Nephron (organoid): ENCODE results near the gene NTRK2.

Experiments
- H3K27ac Mint-ChIP-seq, 3 experiments: 2 replicates each; pipeline ENCODE4 v1.8.0; 2020; ENCODE audit warnings: mixed read lengths in 3 of 3, mild to moderate bottlenecking in 2 of 3, moderate library complexity in 1 of 3
- H3K27me3 Mint-ChIP-seq: 2 replicates; pipeline ENCODE4 v1.8.0; 2021; ENCODE audit warnings: low read depth, mild to moderate bottlenecking, moderate library complexity, mixed read lengths
- H3K36me3 Mint-ChIP-seq: 2 replicates; pipeline ENCODE4 v1.8.0; 2020; ENCODE audit warnings: low read depth, mixed read lengths
- H3K4me1 Mint-ChIP-seq: 2 replicates; pipeline ENCODE4 v1.8.0; 2020; ENCODE audit warnings: mixed read lengths
- H3K4me3 Mint-ChIP-seq, 3 experiments: 2 replicates each; pipeline ENCODE4 v1.8.0; 2020; ENCODE audit warnings: mild to moderate bottlenecking in 3 of 3, mixed read lengths in 3 of 3, moderate library complexity in 2 of 3
- H3K9me3 Mint-ChIP-seq: 2 replicates; pipeline ENCODE4 v1.8.0; 2020; ENCODE audit warnings: mixed read lengths
- TF ChIP-seq, protein P1 (sequence below), 3 experiments: fragments of 200-600 bp; sonication (generic); IDR thresholded peaks; one replicate each; pipeline ENCODE4 v1.5.0; 2021; ENCODE audit warnings: antibody characterized with exemption in 3 of 3; ENCODE audit not compliant: unreplicated experiment in 3 of 3

Gene NTRK2

GRCh38 chr9:84861455-84861854 lies 191.9 kb downstream of the NTRK2 start:
- H3K9me3 Mint-ChIP-seq, result no peaks in the 10 kb centered on the region
- H3K27me3 Mint-ChIP-seq, result peaks cover 4% of the 10 kb centered on the region
- H3K36me3 Mint-ChIP-seq, result no peaks in the 10 kb centered on the region
- TF ChIP-seq, protein P1, sequence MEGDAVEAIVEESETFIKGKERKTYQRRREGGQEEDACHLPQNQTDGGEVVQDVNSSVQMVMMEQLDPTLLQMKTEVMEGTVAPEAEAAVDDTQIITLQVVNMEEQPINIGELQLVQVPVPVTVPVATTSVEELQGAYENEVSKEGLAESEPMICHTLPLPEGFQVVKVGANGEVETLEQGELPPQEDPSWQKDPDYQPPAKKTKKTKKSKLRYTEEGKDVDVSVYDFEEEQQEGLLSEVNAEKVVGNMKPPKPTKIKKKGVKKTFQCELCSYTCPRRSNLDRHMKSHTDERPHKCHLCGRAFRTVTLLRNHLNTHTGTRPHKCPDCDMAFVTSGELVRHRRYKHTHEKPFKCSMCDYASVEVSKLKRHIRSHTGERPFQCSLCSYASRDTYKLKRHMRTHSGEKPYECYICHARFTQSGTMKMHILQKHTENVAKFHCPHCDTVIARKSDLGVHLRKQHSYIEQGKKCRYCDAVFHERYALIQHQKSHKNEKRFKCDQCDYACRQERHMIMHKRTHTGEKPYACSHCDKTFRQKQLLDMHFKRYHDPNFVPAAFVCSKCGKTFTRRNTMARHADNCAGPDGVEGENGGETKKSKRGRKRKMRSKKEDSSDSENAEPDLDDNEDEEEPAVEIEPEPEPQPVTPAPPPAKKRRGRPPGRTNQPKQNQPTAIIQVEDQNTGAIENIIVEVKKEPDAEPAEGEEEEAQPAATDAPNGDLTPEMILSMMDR (IDR thresholded peaks at IDR 0.05; ENCODE audit: unreplicated experiment in 3 of 3), result no peak
- H3K4me3 Mint-ChIP-seq, result no peak overlapping the region
- peak overlapping the region in 2 of 3 experiments; percentile 59 to 71 for H3K27ac Mint-ChIP-seq
- H3K4me1 Mint-ChIP-seq, result peaks cover 80% of the 10 kb centered on the region

- TF ChIP-seq, protein P1 (IDR thresholded peaks at IDR 0.05; ENCODE audit: unreplicated experiment in 3 of 3), result no peak
- Mint-ChIP-seq H3K4me1 (peaks cover 77% of the 10 kb centered on the region), H3K27me3 (peaks cover 4% of the 10 kb centered on the region), H3K9me3 (no peaks in the 10 kb centered on the region), H3K4me3 (no peak overlapping the region), H3K36me3 (no peaks in the 10 kb centered on the region), H3K27ac (peak overlapping the region; percentile 9 to 59 (median 23))
Measured at GRCh38 chr9:84862308-84862707, 192.8 kb downstream of the NTRK2 start.

DNA sequence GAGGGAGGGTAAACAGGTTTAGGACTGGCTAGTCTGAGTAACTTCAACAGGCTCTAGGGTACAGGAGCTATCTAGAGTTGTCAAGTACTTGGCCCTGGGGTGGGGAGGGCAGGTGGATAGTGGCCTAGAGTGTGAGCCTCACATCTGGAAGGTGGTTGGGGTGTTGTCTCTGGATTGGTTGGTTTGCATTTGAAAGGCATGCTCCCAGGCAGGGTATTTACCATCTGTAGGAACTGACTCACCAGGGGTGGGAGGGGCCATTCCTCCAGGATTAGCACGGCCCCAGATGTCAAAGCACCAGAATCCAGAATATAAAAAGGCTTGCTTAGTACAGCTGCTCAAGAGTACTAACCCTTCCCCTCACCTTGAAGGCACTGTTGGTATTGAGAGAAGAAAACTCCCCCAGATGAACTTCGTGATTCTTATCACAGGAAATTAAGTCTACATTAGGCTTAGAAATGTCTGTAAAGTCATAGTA lies 193.3 kb downstream of the NTRK2 start:
- Mint-ChIP-seq H3K27me3 (peaks cover 4% of the 10 kb centered on the region), H3K9me3 (no peaks in the 10 kb centered on the region), H3K4me3 (no peak overlapping the region), H3K27ac (peak overlapping the region; percentile 9 to 59 (median 23)), H3K4me1 (peaks cover 72% of the 10 kb centered on the region), H3K36me3 (no peaks in the 10 kb centered on the region)
- TF ChIP-seq, protein P1 (IDR thresholded peaks at IDR 0.05; ENCODE audit: unreplicated experiment in 3 of 3), result no peak

- peaks cover 67% of the 10 kb centered on the region for H3K4me1 Mint-ChIP-seq
- no peak overlapping the region for H3K4me3 Mint-ChIP-seq
Measured at GRCh38 chr9:84863372-84863771, 193.8 kb downstream of the NTRK2 start.

DNA sequence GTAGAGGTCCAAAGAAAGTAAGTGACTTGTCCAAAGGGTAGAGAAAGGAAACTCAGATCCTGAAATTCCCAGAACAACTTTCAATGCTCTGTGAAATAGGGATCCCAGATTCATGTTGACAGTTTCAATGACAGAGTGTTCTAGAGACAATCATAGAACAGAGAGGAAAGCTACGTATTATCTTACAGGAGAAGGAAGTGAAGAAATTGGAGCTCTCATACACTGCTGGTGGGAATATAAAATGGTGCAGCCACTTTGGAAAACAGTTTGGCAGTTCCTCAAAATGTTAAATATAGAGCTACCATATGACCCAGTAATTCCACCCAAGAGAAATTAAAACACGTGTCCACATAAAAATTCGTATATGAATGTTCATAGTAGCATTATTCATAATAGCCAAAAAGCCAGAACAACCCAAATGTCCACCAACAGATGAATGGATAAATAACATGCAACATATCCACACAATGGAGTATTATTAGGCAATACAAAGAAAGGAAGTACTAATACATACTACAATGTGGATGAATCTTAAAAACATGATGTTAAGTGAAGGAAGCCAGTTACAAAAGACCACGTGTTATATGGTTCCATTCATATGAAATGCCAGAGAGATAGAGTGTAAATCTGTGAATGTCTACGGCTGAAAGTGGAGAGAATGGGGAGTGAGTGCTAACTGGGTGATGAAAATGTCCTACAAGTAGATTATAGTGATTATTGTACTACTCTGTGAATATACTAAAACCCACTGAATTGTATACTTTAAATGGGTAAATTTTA lies 197.1 kb downstream of the NTRK2 start:
- Mint-ChIP-seq H3K9me3 (peaks cover 5% of the 10 kb centered on the region), H3K4me3 (no peak overlapping the region), H3K27me3 (no peaks in the 10 kb centered on the region), H3K4me1 (peaks cover 40% of the 10 kb centered on the region), H3K27ac (no peak overlapping the region), H3K36me3 (peaks cover 3% of the 10 kb centered on the region)
- TF ChIP-seq, protein P1 (IDR thresholded peaks at IDR 0.05; ENCODE audit: unreplicated experiment in 3 of 3), result no peak

More at GRCh38 chr9:84863372-84863771, 193.8 kb downstream of the NTRK2 start:
- peaks cover 4% of the 10 kb centered on the region for H3K27me3 Mint-ChIP-seq
- peaks cover 3% of the 10 kb centered on the region for H3K36me3 Mint-ChIP-seq
- TF ChIP-seq, protein P1 (IDR thresholded peaks at IDR 0.05; ENCODE audit: unreplicated experiment in 3 of 3), result no peak
- H3K9me3 Mint-ChIP-seq, result no peaks in the 10 kb centered on the region
- peak overlapping the region in 2 of 3 experiments; percentile 59 to 72 for H3K27ac Mint-ChIP-seq

- TF ChIP-seq, protein P1 (IDR thresholded peaks at IDR 0.05; ENCODE audit: unreplicated experiment in 3 of 3), result no peak
Measured at GRCh38 chr9:84867186-84867585, 197.7 kb downstream of the NTRK2 start.

More at GRCh38 chr9:84867186-84867585, 197.7 kb downstream of the NTRK2 start:
- Mint-ChIP-seq H3K27me3 (no peaks in the 10 kb centered on the region), H3K36me3 (peaks cover 3% of the 10 kb centered on the region), H3K27ac (no peak overlapping the region), H3K9me3 (peaks cover 5% of the 10 kb centered on the region), H3K4me1 (peaks cover 34% of the 10 kb centered on the region), H3K4me3 (no peak overlapping the region)
